Neural cell (in vitro differentiated cells): Measurements from ENCODE around the gene RMRP. TPM values are rescaled to one million over a fixed set of nuclear protein-coding genes. Genes with fewer than 3 reads are reported as not detected.

Experiments
- H2AFZ ChIP-seq: fragments of 200-600, 300-800 bp; sonication (generic), shearing (Covaris generic); 2 replicates; pipeline ENCODE4 v1.6.0; 2014; ENCODE audit warnings: low read depth, mild to moderate bottlenecking, antibody characterized with exemption, low read length, moderate library complexity
- H3F3A ChIP-seq: fragments of 200-600 bp; shearing (Covaris generic); 2 replicates; pipeline ENCODE4 v1.6.1; 2016; ENCODE audit warnings: mild to moderate bottlenecking, moderate library complexity, mixed read lengths, antibody characterized with exemption, low read length; ENCODE audit not compliant: insufficient read depth, poor library complexity, severe bottlenecking
- H3K27ac ChIP-seq: fragments of 200-600, 300-800 bp; sonication (generic), shearing (Covaris generic); 2 replicates; pipeline ENCODE4 v1.5.1; 2014; ENCODE audit warnings: mild to moderate bottlenecking, low read length, moderate library complexity
- H3K27me3 ChIP-seq: fragments of 300-800, 200-600 bp; sonication (generic), shearing (Covaris generic); 2 replicates; pipeline ENCODE4 v1.6.0; 2014; ENCODE audit warnings: mild to moderate bottlenecking, low read depth, low read length, moderate library complexity; ENCODE audit not compliant: insufficient read depth
- H3K36me3 ChIP-seq: fragments of 300-800, 200-600 bp; sonication (generic), shearing (Covaris generic); 2 replicates; pipeline ENCODE4 v1.5.1; 2014; ENCODE audit warnings: mild to moderate bottlenecking, antibody characterized with exemption, low read length, moderate library complexity; ENCODE audit not compliant: insufficient read depth
- H3K4me2 ChIP-seq: fragments of 300-800, 200-600 bp; sonication (generic), shearing (Covaris generic); 2 replicates; pipeline ENCODE4 v1.6.0; 2014; ENCODE audit warnings: mild to moderate bottlenecking, low read length
- H3K4me3 ChIP-seq: fragments of 300-800, 200-600 bp; sonication (generic), shearing (Covaris generic); 2 replicates; pipeline ENCODE4 v1.5.1; 2014; ENCODE audit warnings: mild to moderate bottlenecking, low read length, moderate library complexity
- H3K79me2 ChIP-seq: fragments of 200-600 bp; shearing (Covaris generic); replicated peaks from 2 replicates; pipeline ENCODE4 v1.6.0; 2014; ENCODE audit warnings: mild to moderate bottlenecking, low read length, moderate library complexity; ENCODE audit not compliant: insufficient read depth
- H3K9ac ChIP-seq: fragments of 300-800, 200-600 bp; sonication (generic), shearing (Covaris generic); 2 replicates; pipeline ENCODE4 v1.6.1; 2016; ENCODE audit warnings: mild to moderate bottlenecking, low read length, mixed read lengths
- H3K9me2 ChIP-seq: fragments of 200-600 bp; shearing (Covaris generic); 2 replicates; pipeline ENCODE4 v1.6.1; 2016; ENCODE audit warnings: mild to moderate bottlenecking, low read length, mixed read lengths; ENCODE audit not compliant: insufficient read depth
- H3K9me3 ChIP-seq: fragments of 200-600, 300-800 bp; sonication (generic), shearing (Covaris generic); 2 replicates; pipeline ENCODE4 v1.6.1; 2016; ENCODE audit warnings: mild to moderate bottlenecking, mixed run types, low read length, moderate library complexity, mixed read lengths
- H4K20me1 ChIP-seq: fragments of 200-600 bp; shearing (Covaris generic); 2 replicates; pipeline ENCODE4 v1.6.1; 2016; ENCODE audit warnings: mild to moderate bottlenecking, mixed run types; ENCODE audit not compliant: insufficient read depth
- EP300 ChIP-seq: fragments of 450-650 bp; conservative IDR thresholded peaks from 2 replicates; pipeline ENCODE4 v1.6.1; 2014; ENCODE audit warnings: antibody characterized with exemption, mild to moderate bottlenecking, moderate library complexity; ENCODE audit not compliant: poor library complexity, severe bottlenecking
- EZH2 ChIP-seq: fragments of 200-600, 300-800 bp; shearing (Covaris generic), sonication (generic); IDR thresholded peaks from 2 replicates; pipeline ENCODE4 v1.6.1; 2014; ENCODE audit warnings: antibody characterized with exemption, low read length, borderline replicate concordance, mild to moderate bottlenecking; ENCODE audit not compliant: insufficient read depth, poor library complexity, severe bottlenecking
- MXI1 ChIP-seq: fragments of 450-650 bp; conservative IDR thresholded peaks from 2 replicates; pipeline ENCODE4 v1.6.1; 2014; ENCODE audit warnings: antibody characterized with exemption, mild to moderate bottlenecking; ENCODE audit not compliant: poor library complexity, severe bottlenecking
- POLR2AphosphoS5 ChIP-seq: IDR thresholded peaks from 2 replicates; pipeline ENCODE4 v1.6.1; 2012
- RAD21 ChIP-seq: fragments of 450-650 bp; conservative IDR thresholded peaks from 2 replicates; pipeline ENCODE4 v1.6.1; 2014; ENCODE audit warnings: antibody characterized with exemption, mild to moderate bottlenecking, moderate library complexity
- SMC3 ChIP-seq: fragments of 450-650 bp; conservative IDR thresholded peaks from 2 replicates; pipeline ENCODE4 v1.6.1; 2014; ENCODE audit warnings: antibody characterized with exemption, mild to moderate bottlenecking, moderate library complexity; ENCODE audit not compliant: poor library complexity
- TAF1 ChIP-seq: IDR thresholded peaks from 2 replicates; pipeline ENCODE4 v1.6.1; 2012; ENCODE audit warnings: low read depth
- polyA minus RNA-seq: library from RNA; depleted of rRNA, polyadenylated mRNA; stranded (reverse); fragments of >200 nt; gene quantifications from 2 replicates; pipeline ENCODE4 v1.2.3, GENCODE V29; 2014
- polyA plus RNA-seq: library from polyadenylated mRNA; depleted of rRNA; stranded (reverse); fragments of >200 nt; gene quantifications from 2 replicates; pipeline ENCODE4 v1.2.3, GENCODE V29; 2014
- TF ChIP-seq, protein P1 (sequence below): fragments of 450-650 bp; IDR thresholded peaks from 2 replicates; pipeline ENCODE4 v1.5.1; 2014; ENCODE audit warnings: antibody characterized with exemption, mild to moderate bottlenecking, moderate library complexity; ENCODE audit not compliant: poor library complexity, severe bottlenecking
- TF ChIP-seq, protein P2 (sequence below): IDR thresholded peaks from 2 replicates; pipeline ENCODE4 v1.6.1; 2012; ENCODE audit warnings: borderline replicate concordance

RMRP gene
- polyA plus RNA-seq = 9,508 TPM in 1 of 2 replicates, not detected in the other
- 23,296 and 96,249 TPM in 2 replicates for polyA minus RNA-seq

DNA sequence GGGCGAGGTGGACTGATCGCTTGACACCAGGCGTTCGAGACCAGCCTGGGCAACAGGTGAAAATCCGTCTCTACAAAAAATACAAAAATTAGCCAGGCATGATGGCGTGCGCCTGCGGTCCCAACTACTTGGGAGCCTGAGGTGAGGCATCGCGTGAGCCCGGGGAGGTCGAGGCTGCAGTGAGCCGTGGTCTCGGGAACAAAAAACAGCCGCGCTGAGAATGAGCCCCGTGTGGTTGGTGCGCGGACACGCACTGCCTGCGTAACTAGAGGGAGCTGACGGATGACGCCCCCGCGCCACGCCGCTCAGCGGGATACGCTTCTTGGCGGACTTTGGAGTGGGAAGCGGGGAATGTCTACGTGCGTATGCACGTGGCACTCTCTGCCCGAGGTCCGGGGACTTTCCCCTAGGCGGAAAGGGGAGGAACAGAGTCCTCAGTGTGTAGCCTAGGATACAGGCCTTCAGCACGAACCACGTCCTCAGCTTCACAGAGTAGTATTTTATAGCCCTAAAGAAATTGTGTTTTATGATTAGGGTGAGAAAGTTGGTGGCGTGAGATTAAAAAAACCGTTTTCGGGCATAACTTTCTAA lies at the start of gene RMRP:
RMRP (minus strand) TSS at position 474 of the 591 bp plus-strand sequence.
- Histone ChIP-seq H4K20me1 (no peaks in the 10 kb centered on the region), H3K79me2 (peaks cover 6% of the 10 kb centered on the region), H3K36me3 (peaks cover 8% of the 10 kb centered on the region), H3F3A (no peaks in the 10 kb centered on the region), H3K9ac (peak within 1 kb of the TSS; percentile 97), H2AFZ (peak within 1 kb of the TSS; percentile 88), H3K4me2 (peak within 1 kb of the TSS; percentile 78), H3K27ac (peak within 1 kb of the TSS; percentile 97), H3K4me3 (peak within 1 kb of the TSS; percentile 80), H3K9me2 (no peaks in the 10 kb centered on the region), H3K27me3 (no peaks in the 10 kb centered on the region), H3K9me3 (no peaks in the 10 kb centered on the region)
- TF ChIP-seq, protein P1, sequence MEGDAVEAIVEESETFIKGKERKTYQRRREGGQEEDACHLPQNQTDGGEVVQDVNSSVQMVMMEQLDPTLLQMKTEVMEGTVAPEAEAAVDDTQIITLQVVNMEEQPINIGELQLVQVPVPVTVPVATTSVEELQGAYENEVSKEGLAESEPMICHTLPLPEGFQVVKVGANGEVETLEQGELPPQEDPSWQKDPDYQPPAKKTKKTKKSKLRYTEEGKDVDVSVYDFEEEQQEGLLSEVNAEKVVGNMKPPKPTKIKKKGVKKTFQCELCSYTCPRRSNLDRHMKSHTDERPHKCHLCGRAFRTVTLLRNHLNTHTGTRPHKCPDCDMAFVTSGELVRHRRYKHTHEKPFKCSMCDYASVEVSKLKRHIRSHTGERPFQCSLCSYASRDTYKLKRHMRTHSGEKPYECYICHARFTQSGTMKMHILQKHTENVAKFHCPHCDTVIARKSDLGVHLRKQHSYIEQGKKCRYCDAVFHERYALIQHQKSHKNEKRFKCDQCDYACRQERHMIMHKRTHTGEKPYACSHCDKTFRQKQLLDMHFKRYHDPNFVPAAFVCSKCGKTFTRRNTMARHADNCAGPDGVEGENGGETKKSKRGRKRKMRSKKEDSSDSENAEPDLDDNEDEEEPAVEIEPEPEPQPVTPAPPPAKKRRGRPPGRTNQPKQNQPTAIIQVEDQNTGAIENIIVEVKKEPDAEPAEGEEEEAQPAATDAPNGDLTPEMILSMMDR = peak; percentile 65
- peak; percentile 41 for TF ChIP-seq RAD21
- peak; percentile 49 for TF ChIP-seq SMC3
- TF ChIP-seq POLR2AphosphoS5 = peak; percentile 76
- TF ChIP-seq EZH2 = no peak
- TF ChIP-seq TAF1 = no peak
- peak; percentile 61 for TF ChIP-seq EP300
- TF ChIP-seq, protein P2, sequence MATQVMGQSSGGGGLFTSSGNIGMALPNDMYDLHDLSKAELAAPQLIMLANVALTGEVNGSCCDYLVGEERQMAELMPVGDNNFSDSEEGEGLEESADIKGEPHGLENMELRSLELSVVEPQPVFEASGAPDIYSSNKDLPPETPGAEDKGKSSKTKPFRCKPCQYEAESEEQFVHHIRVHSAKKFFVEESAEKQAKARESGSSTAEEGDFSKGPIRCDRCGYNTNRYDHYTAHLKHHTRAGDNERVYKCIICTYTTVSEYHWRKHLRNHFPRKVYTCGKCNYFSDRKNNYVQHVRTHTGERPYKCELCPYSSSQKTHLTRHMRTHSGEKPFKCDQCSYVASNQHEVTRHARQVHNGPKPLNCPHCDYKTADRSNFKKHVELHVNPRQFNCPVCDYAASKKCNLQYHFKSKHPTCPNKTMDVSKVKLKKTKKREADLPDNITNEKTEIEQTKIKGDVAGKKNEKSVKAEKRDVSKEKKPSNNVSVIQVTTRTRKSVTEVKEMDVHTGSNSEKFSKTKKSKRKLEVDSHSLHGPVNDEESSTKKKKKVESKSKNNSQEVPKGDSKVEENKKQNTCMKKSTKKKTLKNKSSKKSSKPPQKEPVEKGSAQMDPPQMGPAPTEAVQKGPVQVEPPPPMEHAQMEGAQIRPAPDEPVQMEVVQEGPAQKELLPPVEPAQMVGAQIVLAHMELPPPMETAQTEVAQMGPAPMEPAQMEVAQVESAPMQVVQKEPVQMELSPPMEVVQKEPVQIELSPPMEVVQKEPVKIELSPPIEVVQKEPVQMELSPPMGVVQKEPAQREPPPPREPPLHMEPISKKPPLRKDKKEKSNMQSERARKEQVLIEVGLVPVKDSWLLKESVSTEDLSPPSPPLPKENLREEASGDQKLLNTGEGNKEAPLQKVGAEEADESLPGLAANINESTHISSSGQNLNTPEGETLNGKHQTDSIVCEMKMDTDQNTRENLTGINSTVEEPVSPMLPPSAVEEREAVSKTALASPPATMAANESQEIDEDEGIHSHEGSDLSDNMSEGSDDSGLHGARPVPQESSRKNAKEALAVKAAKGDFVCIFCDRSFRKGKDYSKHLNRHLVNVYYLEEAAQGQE = peak; percentile 48
- TF ChIP-seq MXI1 = peak; percentile 96

GRCh38 chr9:35706951-35707350 lies 49.1 kb upstream of the RMRP start:
- Histone ChIP-seq H3K27me3 (no peaks in the 10 kb centered on the region), H2AFZ (no peak overlapping the region), H3K9me2 (no peaks in the 10 kb centered on the region), H3K27ac (no peak overlapping the region), H3K36me3 (peaks cover 12% of the 10 kb centered on the region), H3K4me3 (no peak overlapping the region), H4K20me1 (no peaks in the 10 kb centered on the region), H3K9ac (no peak overlapping the region), H3K9me3 (no peaks in the 10 kb centered on the region), H3K79me2 (no peaks in the 10 kb centered on the region), H3K4me2 (no peak overlapping the region), H3F3A (no peaks in the 10 kb centered on the region)
- TF ChIP-seq EZH2 (no peak), RAD21 (no peak), EP300 (no peak), MXI1 (no peak), TAF1 (no peak), POLR2AphosphoS5 (no peak), SMC3 (no peak)
- TF ChIP-seq, protein P2 = no peak
- TF ChIP-seq, protein P1 = no peak
